Measurements from ENCODE around the gene PRXL2B. TPM values are rescaled to one million over a fixed set of nuclear protein-coding genes. Genes with fewer than 3 reads are reported as not detected.

Gene PRXL2B
- total RNA-seq, 1 donor = 15.5 TPM

DNA sequence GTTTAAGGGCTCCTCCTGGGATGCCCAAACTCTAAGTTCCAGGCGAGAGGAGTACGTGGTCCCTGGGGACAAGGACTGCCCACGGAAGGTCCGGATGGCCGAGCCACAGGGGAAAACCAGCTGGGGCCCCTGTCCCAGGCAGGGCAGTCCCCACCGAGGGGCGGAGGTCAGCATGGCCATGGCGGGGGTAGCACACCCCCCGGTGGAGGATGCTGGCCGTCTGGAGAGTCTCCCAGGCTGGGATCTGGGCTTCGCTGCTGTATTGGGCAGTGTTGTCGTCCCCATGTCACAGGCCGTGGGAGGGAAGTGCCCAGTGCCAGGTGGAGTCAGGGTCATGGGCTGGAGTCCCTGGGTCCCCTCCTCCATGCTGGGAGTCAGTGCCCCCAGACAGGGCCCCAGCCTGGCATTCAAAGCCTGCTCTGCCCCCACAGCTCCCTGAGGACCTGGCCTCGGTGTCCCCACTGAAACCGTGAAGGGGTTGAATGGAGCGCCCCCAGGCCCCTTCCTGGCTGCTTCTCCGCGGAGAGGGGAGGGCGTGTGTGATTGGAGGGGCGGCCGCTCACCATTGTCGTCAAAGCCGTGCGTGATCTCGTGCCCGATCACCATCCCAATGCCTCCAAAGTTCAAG lies 6.8 kb downstream of the PRXL2B start:
- no peak for DNase-seq (ENCODE audit: low read depth)
- H3K4me3 ChIP-seq (ENCODE audit: low read depth, low read length) = no peak overlapping the region
- TF ChIP-seq CTCF (IDR thresholded peaks at IDR 0.05; ENCODE audit: insufficient read depth, low read length) = no peak

DNA sequence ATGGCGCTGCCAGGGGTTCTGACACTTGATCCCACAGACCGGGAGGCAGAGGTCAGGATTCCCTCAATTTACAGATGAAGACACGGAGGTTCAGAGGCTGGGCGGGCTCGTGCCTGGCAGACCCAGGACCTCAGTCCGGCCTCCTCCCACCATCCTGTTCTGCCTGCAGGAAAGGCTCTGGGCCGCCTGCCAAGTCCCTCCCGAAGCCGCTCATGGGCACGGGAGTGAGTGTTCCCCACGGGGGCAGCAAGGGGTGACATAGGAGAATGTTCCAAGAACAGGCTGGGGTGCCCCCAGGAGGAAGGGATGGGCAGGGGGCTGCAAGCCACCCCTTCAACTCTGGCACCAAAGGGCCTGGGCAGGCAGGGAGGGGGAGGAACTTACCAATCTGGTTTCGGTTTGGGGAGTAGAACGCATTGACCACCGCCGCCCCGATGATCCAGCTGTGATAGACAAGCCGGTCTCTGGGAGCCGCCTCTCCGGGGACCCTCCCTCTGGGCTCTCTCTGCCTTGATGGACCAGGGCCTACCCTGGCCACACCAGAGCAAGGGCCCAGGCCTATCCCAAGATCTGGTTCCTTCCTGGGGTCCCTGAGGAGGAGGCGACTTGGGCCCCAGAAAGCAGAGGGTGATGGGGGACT lies 7.5 kb downstream of the PRXL2B start:
- no peak overlapping the region for H3K4me3 ChIP-seq (ENCODE audit: low read depth, low read length)
- no peak for TF ChIP-seq CTCF (IDR thresholded peaks at IDR 0.05; ENCODE audit: insufficient read depth, low read length)
- peak; percentile 12 for DNase-seq (ENCODE audit: low read depth)

DNA sequence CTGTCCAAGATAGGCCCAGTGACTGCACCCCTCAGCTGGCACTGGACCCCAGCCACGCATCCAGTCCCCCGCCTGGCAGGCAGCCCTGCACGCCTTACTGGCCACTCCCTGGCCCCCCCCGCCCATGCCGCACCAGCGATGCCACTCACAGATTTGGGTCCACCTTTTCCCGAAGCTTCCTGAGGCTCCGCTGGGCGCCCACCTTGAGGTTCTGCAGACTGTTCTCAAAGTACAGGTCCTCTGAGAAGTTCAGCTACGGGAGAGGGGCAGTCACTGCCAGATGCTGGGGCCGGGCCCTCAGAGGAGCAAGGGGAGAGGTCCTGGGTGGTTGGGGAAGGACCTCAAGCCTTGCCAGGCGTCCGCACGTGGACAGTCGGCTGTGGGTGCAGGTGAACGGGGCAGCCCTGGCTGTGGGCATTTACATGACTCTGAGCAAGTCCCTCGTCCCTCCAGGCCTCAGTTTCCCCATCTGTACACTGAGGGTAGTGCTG lies 8.1 kb downstream of the PRXL2B start:
- no peak for TF ChIP-seq CTCF (IDR thresholded peaks at IDR 0.05; ENCODE audit: insufficient read depth, low read length)
- no peak overlapping the region for H3K4me3 ChIP-seq (ENCODE audit: low read depth, low read length)
- no peak for DNase-seq (ENCODE audit: low read depth)

DNA sequence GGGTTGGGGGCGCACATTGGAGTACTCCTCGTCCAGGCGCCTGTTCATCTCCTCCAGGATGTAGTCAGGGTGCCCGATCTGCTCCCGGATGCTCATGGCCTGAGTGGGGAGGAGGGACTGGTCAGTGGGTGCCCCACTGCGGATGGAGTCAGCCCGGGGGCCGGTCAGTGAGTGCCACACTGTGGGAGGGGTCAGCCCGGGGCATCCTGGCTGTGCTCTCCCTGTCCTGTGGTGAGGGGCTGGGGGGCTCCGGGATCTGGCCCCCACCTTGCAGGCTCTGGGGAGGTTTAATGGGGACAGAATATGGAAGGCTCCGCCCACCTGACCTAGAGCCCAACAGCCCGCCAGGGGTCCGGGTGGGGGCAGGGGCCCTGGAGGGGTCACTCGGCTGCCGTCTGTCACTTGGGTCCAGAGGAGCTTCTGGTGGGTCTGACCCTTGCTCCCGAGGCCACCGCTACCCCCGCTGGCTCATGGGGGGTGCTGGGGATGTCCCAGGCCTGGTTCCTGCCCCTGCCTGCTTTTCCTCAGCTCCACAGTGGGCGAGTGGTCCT lies 8.8 kb downstream of the PRXL2B start:
- H3K4me3 ChIP-seq (ENCODE audit: low read depth, low read length) = no peak overlapping the region
- DNase-seq (ENCODE audit: low read depth) = no peak
- no peak for TF ChIP-seq CTCF (IDR thresholded peaks at IDR 0.05; ENCODE audit: insufficient read depth, low read length)

DNA sequence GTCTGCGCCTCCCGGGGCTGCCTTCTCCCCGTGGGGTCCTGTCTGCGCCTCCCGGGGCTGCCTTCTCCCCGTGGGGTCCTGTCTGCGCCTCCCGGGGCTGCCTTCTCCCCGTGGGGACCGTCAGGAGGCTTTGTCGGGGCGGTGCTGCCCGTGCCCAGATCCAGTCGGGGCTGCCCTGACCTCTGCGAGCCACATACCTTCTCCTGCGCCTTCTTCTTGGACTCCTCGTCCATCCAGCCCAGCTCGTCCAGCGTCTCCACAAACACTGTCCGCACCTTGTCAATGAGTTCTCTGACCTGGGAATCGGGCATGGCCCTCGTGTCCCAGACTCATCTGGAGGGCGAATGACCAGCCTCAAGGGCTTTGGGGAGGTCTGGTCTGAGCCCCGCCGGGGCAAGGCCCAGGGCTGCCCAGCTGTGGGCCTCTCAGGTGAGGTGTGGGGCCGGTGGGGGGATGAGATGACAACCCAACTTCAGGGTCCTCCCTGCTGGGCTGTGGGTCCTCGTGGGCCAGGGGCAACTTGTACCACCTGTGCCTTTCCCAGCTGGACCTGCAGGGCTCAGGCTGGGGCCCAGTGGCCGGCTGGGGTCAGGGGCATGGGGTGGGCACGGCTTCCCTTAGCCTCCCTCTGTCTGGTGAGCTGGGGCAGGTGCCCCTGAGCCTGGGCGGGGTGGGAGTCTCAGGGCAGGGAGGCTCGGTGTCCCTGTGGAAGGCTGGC lies 9.4 kb downstream of the PRXL2B start:
- no peak overlapping the region for H3K4me3 ChIP-seq (ENCODE audit: low read depth, low read length)
- DNase-seq (ENCODE audit: low read depth) = no peak
- no peak for TF ChIP-seq CTCF (IDR thresholded peaks at IDR 0.05; ENCODE audit: insufficient read depth, low read length)

DNA sequence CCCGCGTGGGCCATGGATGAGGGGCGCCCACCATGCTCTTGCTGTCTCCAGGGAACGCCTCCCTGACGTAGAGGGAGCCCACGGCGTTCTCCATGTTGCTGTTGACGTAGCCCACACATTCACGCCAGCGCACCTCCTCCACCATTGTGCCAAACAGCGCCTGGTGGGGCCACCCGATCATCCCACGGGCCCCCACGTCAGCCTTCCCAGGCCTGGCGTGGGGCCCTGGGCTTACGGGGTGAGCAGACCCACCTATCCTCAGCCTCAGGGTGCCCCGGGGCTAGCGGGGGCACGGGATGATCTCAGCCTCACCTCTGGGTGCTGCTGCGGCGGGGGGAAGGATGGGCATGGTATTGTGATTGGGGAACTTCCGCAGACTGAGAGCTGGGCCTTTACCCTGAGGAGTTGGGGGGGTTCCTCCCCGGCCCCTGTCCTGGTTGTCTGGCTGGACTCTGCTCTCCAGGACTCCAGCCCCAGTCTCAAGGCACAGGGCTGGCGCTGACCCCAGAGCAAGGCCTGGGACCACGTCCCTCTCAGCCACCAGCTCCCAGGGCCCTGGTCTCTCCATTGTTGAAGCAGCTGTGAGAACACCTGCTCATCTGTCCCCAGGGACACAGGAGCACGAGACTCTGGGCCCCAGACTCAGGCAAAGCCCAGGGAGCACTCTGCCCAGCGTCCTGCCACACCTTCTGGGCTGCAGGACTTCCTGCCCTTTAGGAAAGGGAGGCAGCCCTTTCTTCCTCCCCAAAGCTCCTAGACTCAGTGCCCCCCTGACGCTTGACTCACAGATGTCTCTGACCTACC lies 10.2 kb downstream of the PRXL2B start:
- no peak for TF ChIP-seq CTCF (IDR thresholded peaks at IDR 0.05; ENCODE audit: insufficient read depth, low read length)
- no peak overlapping the region for H3K4me3 ChIP-seq (ENCODE audit: low read depth, low read length)
- DNase-seq (ENCODE audit: low read depth) = no peak
